Measurements from ENCODE around the gene NELL1. TPM values are rescaled to one million over a fixed set of nuclear protein-coding genes. Genes with fewer than 3 reads are reported as not detected.

The NELL1 gene

Small RNA genes within 50 kb of the gene (small RNA-seq; reads per million reads assigned to genes)
- 16.3 reads per million, percentile 93 among the genes with 10 or more reads in this experiment for gene RNA5SP336
- not detected for gene RNA5SP337
